ENCODE results near the gene TRIM38. TPM values are rescaled to one million over a fixed set of nuclear protein-coding genes. Genes with fewer than 3 reads are reported as not detected.
A peak's percentile ranks its signal among the peaks of the same experiment; 100 is the strongest.

TRIM38 gene
- total and polyA plus RNA-seq, 2 of the 13 experiments (the other 11 are each of a cell fraction or from before 2014, with no cell fraction given): 2.5 to 3.1 TPM

DNA sequence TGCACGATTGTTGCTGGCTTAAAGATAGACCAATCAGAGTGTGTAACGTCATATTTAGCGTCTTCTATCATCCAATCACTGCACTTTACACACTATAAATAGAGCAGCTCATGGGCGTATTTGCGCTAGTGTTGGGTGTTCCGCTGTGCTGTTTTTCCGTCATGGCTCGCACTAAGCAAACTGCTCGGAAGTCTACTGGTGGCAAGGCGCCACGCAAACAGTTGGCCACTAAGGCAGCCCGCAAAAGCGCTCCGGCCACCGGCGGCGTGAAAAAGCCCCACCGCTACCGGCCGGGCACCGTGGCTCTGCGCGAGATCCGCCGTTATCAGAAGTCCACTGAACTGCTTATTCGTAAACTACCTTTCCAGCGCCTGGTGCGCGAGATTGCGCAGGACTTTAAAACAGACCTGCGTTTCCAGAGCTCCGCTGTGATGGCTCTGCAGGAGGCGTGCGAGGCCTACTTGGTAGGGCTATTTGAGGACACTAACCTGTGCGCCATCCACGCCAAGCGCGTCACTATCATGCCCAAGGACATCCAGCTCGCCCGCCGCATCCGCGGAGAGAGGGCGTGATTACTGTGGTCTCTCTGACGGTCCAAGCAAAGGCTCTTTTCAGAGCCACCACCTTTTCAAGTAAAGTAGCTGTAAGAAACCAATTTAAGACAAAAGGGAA lies 57.9 kb downstream of the TRIM38 start (continued):
- TF ChIP-seq USF2 (IDR thresholded peaks at IDR 0.05; ENCODE audit: low read depth, low read length) (no peak), USF2 (CRISPR knock-in tag; IDR thresholded peaks at IDR 0.05; ENCODE audit: borderline replicate concordance) (no peak), ZNF564 (CRISPR knock-in tag; IDR thresholded peaks at IDR 0.05) (no peak), JDP2 (CRISPR knock-in tag; IDR thresholded peaks at IDR 0.05; ENCODE audit: borderline replicate concordance) (no peak), ZNF766 (CRISPR knock-in tag; IDR thresholded peaks at IDR 0.05; ENCODE audit: borderline replicate concordance) (no peak), POLR2AphosphoS2 (IDR thresholded peaks at IDR 0.05; ENCODE audit: low read depth, low read length) (no peak), SALL1 (CRISPR knock-in tag; IDR thresholded peaks at IDR 0.05) (peak; percentile 49), ZBTB21 (CRISPR knock-in tag; IDR thresholded peaks at IDR 0.05) (no peak), SATB2 (CRISPR knock-in tag; IDR thresholded peaks at IDR 0.05) (no peak), ZNF282 (IDR thresholded peaks at IDR 0.05; ENCODE audit: partially characterized antibody) (no peak), MED1 (CRISPR knock-in tag; IDR thresholded peaks at IDR 0.05) (no peak), PTBP1 (IDR thresholded peaks at IDR 0.05; ENCODE audit: low read depth, low read length, poor library complexity, severe bottlenecking) (no peak), HNRNPLL (IDR thresholded peaks at IDR 0.05; ENCODE audit: low read depth, low read length, poor library complexity, severe bottlenecking) (peak; percentile 28), ZNF790 (CRISPR knock-in tag; IDR thresholded peaks at IDR 0.05; ENCODE audit: borderline replicate concordance) (no peak), ZNF33A (CRISPR knock-in tag; IDR thresholded peaks at IDR 0.05; ENCODE audit: borderline replicate concordance) (no peak), SOX5 (CRISPR knock-in tag; IDR thresholded peaks at IDR 0.05; ENCODE audit: borderline replicate concordance) (no peak), CBFB (CRISPR knock-in tag; IDR thresholded peaks at IDR 0.05) (no peak), SSRP1 (CRISPR knock-in tag; IDR thresholded peaks at IDR 0.05) (no peak), ZNF567 (CRISPR knock-in tag; IDR thresholded peaks at IDR 0.05; ENCODE audit: borderline replicate concordance) (no peak), ZFX (CRISPR knock-in tag; IDR thresholded peaks at IDR 0.05; ENCODE audit: low read depth) (no peak), SMYD3 (CRISPR knock-in tag; IDR thresholded peaks at IDR 0.05) (no peak), ZNF468 (CRISPR knock-in tag; IDR thresholded peaks at IDR 0.05) (0 out of 2 replicates have a peak, but pooled peaks have one; percentile 44), ZBTB38 (CRISPR knock-in tag; IDR thresholded peaks at IDR 0.05) (peak; percentile 93), REPIN1 (CRISPR knock-in tag; IDR thresholded peaks at IDR 0.05; ENCODE audit: borderline replicate concordance, low read depth) (no peak)
- TF ChIP-seq, protein P1, sequence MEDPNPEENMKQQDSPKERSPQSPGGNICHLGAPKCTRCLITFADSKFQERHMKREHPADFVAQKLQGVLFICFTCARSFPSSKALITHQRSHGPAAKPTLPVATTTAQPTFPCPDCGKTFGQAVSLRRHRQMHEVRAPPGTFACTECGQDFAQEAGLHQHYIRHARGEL (CRISPR knock-in tag; IDR thresholded peaks at IDR 0.05): no peak
- TF ChIP-seq, protein P2, sequence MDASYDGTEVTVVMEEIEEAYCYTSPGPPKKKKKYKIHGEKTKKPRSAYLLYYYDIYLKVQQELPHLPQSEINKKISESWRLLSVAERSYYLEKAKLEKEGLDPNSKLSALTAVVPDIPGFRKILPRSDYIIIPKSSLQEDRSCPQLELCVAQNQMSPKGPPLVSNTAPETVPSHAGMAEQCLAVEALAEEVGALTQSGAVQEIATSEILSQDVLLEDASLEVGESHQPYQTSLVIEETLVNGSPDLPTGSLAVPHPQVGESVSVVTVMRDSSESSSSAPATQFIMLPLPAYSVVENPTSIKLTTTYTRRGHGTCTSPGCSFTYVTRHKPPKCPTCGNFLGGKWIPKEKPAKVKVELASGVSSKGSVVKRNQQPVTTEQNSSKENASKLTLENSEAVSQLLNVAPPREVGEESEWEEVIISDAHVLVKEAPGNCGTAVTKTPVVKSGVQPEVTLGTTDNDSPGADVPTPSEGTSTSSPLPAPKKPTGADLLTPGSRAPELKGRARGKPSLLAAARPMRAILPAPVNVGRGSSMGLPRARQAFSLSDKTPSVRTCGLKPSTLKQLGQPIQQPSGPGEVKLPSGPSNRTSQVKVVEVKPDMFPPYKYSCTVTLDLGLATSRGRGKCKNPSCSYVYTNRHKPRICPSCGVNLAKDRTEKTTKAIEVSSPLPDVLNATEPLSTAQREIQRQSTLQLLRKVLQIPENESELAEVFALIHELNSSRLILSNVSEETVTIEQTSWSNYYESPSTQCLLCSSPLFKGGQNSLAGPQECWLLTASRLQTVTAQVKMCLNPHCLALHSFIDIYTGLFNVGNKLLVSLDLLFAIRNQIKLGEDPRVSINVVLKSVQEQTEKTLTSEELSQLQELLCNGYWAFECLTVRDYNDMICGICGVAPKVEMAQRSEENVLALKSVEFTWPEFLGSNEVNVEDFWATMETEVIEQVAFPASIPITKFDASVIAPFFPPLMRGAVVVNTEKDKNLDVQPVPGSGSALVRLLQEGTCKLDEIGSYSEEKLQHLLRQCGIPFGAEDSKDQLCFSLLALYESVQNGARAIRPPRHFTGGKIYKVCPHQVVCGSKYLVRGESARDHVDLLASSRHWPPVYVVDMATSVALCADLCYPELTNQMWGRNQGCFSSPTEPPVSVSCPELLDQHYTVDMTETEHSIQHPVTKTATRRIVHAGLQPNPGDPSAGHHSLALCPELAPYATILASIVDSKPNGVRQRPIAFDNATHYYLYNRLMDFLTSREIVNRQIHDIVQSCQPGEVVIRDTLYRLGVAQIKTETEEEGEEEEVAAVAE (CRISPR knock-in tag; IDR thresholded peaks at IDR 0.05; ENCODE audit: borderline replicate concordance): no peak
